HG03045 (cell line): Measurements from ENCODE around the gene SNRNP48.

Experiments used
- ATAC-seq: cut with Tn5 transposase; IDR thresholded peaks from one replicate; pipeline ENCODE4 v1.9.1; 2021; ENCODE audit warnings: mild to moderate bottlenecking, moderate library complexity; ENCODE audit not compliant: unreplicated experiment

The SNRNP48 gene

DNA sequence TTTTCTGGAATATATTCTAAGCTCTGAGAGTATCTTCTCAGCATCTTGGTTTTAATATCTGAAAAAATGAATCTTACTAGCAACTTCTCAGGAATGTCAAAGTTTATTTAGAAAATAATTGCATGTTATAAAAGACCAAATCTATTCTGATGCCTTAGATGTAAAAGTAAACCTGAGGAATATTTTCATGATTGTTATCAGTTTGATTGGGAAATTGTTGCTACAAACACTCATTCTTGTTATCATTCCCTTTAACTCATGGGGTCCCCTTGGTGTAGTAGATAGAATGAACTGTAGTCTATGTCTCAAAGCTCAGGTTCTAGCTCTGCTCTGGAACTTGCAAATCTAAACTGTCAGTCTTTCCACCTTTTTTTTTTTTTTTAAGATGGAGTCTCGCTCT lies 50.0 kb downstream of the SNRNP48 start:
- no peak for ATAC-seq

DNA sequence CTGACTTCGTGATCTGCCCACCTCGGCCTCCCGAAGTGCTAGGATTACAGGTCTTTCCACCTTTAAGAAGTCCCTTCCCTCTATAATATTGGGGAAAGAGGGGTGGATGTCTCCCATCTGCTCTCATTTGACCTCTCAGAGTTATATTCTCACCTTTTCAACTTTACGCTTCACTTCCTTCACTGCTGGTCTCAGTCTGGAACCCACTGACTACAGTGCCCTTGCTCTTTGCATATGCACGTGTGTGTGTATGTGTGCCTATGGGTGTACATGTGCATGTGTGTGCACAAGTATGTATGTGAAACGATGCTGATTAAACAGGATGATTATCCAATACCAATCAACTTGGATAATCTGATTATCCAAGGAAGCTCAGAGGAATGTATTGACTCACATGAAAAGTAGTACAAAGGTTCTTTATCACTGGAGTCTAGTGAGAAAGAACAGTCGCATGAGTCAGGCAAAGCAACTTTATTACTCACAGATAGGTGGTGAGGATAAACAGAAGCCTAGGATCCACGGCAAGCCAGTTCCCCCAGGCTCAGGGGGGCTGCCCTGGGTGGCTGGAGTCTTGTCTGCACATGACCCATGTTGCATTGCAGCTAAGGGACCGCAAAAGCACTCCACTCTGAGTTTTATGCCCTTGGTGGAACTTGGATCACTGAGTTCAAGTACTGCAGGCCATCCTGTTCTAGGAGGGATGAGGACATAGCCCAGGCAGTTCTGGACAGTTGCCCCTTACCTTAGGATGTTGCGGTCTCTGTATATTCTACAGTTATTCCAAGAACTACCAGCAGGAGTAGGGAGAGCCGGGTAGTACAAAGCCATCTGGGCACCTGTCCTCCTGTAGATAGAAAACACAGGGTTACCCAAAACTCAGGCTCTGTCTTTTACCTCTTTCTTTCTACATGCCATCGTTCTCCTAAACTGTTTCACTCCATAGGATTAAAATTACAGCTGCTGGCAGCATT lies 50.9 kb downstream of the SNRNP48 start:
- ATAC-seq = no peak

DNA sequence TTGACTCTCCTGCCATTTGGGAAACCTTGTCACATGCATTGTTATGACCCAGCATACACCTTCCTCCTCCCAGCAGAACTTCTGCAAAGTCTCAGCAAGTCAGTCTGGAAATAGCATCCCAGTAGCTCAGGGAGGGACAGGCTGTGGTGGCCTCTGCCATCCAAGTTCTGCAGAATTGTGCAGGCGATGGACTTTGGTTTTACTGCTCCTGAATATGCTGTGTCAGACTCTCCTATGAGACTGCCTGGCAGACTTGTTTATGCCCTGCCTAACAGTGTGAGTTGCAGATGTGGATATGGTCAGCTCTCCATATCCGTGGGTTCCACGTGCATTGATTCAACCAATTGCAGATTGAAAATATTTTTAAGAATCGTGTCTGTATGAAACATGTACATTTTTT lies 52.8 kb downstream of the SNRNP48 start:
- ATAC-seq = no peak

DNA sequence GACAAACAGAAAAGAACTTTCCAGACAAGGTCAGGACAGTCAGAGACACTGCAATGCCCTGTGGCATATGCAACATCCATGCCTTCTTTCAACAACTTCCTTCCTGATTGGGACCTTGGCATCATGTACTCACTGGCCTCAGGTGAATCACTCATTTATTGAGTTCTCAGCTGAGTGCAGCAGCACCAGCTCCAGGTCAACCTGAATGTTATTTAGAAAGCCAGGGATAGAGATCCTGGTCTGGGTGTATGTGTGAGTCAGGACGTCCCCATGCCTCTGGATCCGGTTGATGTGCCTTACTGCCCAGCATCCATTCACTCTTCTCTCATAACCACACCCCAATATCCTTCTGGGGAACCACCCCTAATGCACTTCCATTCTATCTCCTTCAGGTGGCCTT lies 54.4 kb downstream of the SNRNP48 start:
- no peak for ATAC-seq

DNA sequence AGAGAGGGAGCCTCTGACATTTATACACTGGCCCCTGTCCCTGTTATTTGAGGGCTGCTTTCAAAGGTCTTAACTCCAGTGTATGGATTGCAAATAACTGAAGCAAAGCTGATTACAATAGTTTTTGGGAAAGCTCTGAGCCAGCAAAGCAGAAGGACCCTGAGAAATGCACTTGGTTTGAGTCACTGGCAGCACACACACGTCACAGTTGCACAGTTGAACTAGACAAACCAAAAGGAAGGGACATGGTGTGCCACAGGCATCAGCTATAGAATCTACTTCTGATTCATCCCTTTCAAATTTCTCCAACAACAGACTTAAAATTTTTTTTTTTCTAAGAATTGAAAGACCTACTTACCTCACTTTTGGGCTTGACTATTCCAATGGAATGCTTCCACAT lies 56.4 kb downstream of the SNRNP48 start:
- no peak for ATAC-seq

DNA sequence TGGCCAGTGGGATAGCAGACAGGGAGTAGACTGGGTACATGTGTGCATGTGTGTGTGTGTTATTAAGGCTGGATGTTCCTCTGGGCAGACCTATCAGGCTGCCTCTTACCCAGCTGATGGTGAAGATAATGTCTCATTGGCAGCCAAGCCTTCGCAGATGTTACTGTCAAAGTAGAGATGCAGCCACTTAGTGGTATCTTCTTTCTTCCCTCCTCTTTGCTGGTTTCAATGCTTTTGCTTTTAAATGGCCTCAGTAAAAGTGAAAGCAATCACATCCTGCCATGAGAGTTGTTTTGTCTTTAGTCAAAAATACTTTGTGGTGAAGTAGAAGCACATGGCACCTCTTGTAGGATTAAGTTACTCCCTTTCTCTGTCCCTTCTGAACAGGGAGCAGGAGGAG lies 57.5 kb downstream of the SNRNP48 start:
- no peak for ATAC-seq

DNA sequence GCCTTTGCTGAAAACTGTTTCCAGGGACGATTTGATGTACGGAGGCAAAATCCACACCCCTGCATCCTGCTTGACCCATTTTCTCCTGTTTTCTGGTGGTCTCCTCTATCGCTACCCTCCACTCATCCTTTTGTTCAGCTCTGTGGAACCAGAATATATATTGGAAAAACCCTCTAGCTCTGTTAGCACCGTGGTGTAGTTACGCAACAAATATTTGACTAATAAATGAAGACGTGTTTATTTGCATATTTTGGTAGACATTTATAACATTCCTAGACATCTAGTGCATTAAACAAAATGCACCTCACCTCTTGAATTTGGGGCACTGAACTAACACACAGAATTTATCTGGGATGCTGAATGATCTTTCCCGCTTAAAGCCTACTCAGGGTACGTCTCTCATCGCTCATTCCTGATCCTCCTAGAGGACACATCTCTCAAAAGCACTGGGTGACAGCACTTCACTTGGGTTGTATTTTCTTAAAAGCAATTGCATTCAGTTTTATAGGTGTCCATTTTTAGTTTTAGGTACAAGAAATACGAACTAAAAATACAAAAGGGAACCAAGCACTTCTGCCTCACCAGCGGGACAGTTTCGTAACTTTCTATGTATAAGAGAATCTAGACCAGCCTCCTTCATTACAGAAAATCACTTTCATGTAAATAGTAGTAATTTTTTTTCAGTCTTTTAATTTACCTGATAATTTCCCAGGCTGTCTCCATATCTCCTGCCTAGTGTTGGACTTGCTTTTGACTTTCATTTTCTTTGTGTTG lies 59.2 kb downstream of the SNRNP48 start:
- ATAC-seq = no peak

DNA sequence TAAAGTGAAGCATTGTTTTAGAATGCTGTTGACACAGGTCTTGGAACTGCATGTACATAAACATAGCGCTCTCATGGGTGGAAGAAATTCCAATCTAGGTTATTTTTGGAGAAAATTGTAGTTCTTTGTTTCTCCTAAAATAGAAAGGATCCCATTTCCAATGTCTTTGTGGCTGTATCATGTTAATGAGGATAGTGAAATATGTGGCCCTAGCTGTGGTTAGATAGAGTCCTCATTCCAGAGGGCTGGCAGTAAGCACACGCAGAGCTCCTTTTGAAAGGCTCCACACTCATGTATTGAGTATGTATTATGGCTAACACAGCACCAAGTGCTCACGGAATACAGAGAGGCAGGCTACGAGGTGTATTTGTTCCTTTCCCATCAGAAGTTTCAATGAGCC lies 60.9 kb downstream of the SNRNP48 start:
- no peak for ATAC-seq

DNA sequence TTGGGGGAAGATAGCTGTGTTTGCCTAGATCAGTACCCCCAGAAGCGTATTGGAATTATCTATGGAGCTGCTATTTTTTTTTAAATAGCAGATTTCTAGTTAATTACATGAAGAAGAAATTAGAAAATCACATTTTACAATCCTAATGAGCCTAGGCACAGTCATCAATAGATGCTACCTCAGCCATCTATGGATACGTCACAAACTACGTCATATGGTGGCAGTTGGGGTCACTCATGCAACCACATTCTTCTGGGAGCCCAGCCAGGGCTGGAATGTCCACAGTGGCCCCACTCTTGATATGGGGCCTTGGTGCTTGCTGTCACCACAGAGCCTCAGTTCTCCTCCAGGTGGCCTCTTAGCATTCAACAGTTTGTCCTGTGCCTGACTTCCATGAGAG lies 63.0 kb downstream of the SNRNP48 start:
- ATAC-seq = no peak

DNA sequence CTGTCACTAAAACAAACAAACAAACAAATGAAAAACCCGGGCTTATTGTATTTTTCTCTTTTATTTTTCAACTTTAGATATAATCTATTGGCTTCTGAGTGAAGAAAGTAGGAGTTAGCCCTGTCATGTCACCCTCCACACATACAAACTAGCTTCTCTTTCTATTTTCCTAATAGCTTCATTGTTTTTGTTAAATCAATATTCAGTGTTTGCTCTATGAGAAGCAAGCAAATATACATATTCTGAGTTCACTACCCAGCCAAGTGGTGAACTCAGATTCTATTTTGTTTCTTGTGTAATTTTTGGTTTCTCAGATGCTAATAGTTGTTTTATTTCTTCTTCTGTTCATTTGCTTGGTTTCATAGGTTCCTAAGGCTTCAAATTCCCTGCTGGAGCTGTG lies 66.4 kb downstream of the SNRNP48 start:
- no peak for ATAC-seq

DNA sequence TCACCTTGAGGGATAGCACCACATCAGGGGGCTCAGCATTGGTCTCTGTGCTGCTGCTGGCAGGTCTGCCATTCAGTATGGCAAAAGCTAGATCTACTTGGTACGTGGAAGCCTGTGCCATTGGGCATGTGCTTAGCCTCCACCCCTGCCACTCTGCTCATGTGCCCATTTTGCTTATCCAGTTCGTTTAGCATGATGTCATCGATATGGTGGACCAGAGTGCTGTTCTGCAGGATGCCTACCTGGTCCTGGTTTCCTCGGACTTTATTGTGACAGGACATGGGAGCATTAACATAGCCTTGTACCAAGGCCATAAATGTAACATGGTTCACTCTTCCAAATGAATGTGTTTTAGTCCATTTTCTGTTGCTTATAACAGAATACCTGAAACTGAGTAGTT lies 68.5 kb downstream of the SNRNP48 start:
- ATAC-seq = no peak

DNA sequence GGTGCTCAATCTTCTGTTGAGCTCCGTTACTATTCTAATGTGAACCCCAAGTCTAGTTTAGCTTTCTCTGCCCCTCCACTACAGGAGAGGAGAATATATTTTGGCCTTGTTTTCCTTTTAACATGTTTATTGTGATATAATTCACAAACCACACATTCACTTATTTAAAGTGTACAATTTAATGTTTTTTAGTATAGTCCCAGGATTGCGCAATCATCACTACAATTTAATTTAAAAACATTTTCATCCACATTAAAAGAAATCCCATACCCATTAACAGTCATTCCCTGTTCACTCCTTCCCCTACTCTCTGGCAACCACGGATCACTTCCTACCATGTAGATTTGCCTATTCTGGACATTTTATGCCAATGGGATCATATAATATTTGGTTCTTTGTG lies 71.4 kb downstream of the SNRNP48 start:
- no peak for ATAC-seq
